ENCODE results near the gene PPP1R17. TPM values are rescaled to one million over a fixed set of nuclear protein-coding genes. Genes with fewer than 3 reads are reported as not detected.

PPP1R17 gene
- total RNA-seq, 1 experiment from 2014 or later: not detected

DNA sequence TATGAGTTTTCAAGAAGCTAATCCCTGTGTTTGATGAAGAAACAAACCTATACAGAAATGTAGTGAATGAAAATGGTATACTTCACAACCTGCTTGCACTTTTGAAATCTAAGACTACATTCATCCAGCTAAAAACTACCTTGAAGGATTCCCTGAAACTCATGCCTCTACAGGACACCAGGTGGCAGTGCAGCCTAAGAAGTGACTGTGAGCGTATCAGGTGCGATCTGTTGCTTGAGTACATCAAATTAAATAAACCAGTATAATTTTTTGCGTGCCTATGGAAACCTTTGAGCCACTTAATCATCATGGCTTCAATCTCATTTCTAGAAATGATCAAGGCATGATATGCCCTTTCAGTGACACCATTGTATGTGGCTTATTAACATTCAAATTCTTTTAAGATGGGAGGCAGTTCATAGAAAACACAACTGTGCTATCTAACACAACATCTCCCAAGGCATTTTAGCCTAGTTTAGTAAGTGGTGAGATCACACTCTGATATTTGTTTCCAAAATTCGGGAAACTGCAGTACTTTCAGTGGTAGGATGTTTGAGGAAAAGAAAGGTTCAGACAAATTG is 57.4 kb downstream of the PPP1R17 start:
- ChIA-PET POLR2A (no interaction called here), CTCF (interaction anchor here (0.6 to 1.7 kb wide), 10 partner anchors 17 to 761 kb away, joined by 3 to 22 read pairs (median 4); no protein-coding TSS in a partner anchor)
- DNase-seq: peak; percentile 62 to 71
- Mint-ChIP-seq H3K27ac (ENCODE audit: unreplicated experiment) (no peak overlapping the region), H3K36me3 (ENCODE audit: insufficient read depth, unreplicated experiment) (no peaks in the 10 kb centered on the region), H3K4me3 (ENCODE audit: unreplicated experiment) (no peak overlapping the region), H3K27me3 (ENCODE audit: insufficient read depth, unreplicated experiment) (peaks cover 17% of the 10 kb centered on the region), H3K4me1 (ENCODE audit: low read depth, unreplicated experiment) (peaks cover 7% of the 10 kb centered on the region), H3K9me3 (ENCODE audit: unreplicated experiment) (peaks cover 11% of the 10 kb centered on the region)
- Histone ChIP-seq H3K36me3 (ENCODE audit: control insufficient read depth, insufficient read depth, low read length) (no peaks in the 10 kb centered on the region), H3K4me3 (ENCODE audit: low read depth, low read length) (no peak overlapping the region), H3K27me3 (replicated peaks; ENCODE audit: control insufficient read depth, insufficient read depth, low read length) (peaks cover 1% of the 10 kb centered on the region), H3K9me3 (no peaks in the 10 kb centered on the region), H3K4me1 (no peaks in the 10 kb centered on the region)
- TF ChIP-seq, protein P1, sequence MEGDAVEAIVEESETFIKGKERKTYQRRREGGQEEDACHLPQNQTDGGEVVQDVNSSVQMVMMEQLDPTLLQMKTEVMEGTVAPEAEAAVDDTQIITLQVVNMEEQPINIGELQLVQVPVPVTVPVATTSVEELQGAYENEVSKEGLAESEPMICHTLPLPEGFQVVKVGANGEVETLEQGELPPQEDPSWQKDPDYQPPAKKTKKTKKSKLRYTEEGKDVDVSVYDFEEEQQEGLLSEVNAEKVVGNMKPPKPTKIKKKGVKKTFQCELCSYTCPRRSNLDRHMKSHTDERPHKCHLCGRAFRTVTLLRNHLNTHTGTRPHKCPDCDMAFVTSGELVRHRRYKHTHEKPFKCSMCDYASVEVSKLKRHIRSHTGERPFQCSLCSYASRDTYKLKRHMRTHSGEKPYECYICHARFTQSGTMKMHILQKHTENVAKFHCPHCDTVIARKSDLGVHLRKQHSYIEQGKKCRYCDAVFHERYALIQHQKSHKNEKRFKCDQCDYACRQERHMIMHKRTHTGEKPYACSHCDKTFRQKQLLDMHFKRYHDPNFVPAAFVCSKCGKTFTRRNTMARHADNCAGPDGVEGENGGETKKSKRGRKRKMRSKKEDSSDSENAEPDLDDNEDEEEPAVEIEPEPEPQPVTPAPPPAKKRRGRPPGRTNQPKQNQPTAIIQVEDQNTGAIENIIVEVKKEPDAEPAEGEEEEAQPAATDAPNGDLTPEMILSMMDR (IDR thresholded peaks at IDR 0.05; ENCODE audit: insufficient read depth in 1 of 2, low read depth in 1 of 2, low read length in 1 of 2, severe bottlenecking in 1 of 2, unreplicated experiment in 1 of 2): peak; percentile 89 to 94
- intact Hi-C loops (cut with micrococcal nuclease; ENCODE audit: unreplicated experiment): loop anchor here (1.0 to 10.0 kb wide), 7 partner anchors 38 to 730 kb away; no protein-coding TSS in a partner anchor
- no TSS peak for BruUV-seq (replicated peaks)

DNA sequence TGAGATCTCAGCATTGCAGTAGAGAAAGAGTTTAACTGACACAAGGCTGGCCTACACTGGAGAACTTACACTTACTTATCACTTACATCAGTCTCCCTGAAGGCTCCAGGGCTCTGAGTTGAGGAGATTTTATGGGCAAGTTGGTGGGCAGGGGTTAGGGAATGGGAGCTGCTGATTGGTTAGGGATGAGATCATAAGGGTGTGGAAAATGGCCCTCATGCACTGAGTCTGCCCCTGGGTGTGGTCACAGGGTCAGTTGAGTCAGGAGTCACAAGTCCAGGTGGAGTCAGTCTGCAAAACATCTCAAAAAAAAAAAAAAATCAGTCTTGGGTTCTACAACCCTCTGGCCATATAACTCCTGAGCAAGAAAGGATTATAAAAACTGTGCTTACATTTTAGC is 60.5 kb downstream of the PPP1R17 start:
- Mint-ChIP-seq H3K27me3 (ENCODE audit: insufficient read depth, unreplicated experiment) (peaks cover 13% of the 10 kb centered on the region), H3K4me1 (ENCODE audit: low read depth, unreplicated experiment) (peaks cover 7% of the 10 kb centered on the region), H3K27ac (ENCODE audit: unreplicated experiment) (no peak overlapping the region), H3K9me3 (ENCODE audit: unreplicated experiment) (peaks cover 11% of the 10 kb centered on the region), H3K4me3 (ENCODE audit: unreplicated experiment) (no peak overlapping the region), H3K36me3 (ENCODE audit: insufficient read depth, unreplicated experiment) (no peaks in the 10 kb centered on the region)
- intact Hi-C loops (cut with micrococcal nuclease; ENCODE audit: unreplicated experiment): loop anchor here (10.0 kb wide), 1 partner anchor 727 kb away; no protein-coding TSS in a partner anchor
- Histone ChIP-seq H3K36me3 (ENCODE audit: control insufficient read depth, insufficient read depth, low read length) (no peaks in the 10 kb centered on the region), H3K27me3 (replicated peaks; ENCODE audit: control insufficient read depth, insufficient read depth, low read length) (no peaks in the 10 kb centered on the region), H3K4me1 (no peaks in the 10 kb centered on the region), H3K9me3 (no peaks in the 10 kb centered on the region), H3K4me3 (ENCODE audit: low read depth, low read length) (no peak overlapping the region)
- POLR2A ChIA-PET: no interaction called here
- TF ChIP-seq, protein P1 (IDR thresholded peaks at IDR 0.05; ENCODE audit: insufficient read depth in 1 of 2, low read depth in 1 of 2, low read length in 1 of 2, severe bottlenecking in 1 of 2, unreplicated experiment in 1 of 2): no peak
- CTCF ChIA-PET: interaction anchor here (0.6 kb wide), 1 partner anchor 514 kb away, joined by 3 read pairs; no protein-coding TSS in a partner anchor
- no TSS peak for BruUV-seq (replicated peaks)
- DNase-seq: no peak

DNA sequence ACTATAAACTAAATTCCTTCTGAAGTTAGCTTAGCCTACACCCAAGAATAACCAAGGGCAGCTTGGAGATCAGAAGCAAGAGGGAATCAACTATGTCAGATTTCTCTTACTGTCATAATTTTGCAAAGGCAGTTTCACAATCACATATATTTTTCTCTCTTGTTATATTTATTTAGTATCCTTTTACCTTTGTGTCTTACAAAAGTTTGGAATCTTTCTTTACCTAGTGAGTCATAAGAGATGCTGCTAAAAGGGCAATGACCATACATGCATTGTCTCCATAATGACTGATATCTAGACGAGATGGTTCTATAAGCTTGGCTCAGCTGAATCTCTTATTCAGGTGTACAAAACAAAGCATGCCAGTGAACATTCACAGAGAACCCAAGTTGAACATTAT is 61.1 kb downstream of the PPP1R17 start:
- no TSS peak for BruUV-seq (replicated peaks)
- no peak for DNase-seq
- H3K4me3 ChIP-seq (ENCODE audit: low read depth, low read length): no peak overlapping the region
- POLR2A ChIA-PET: no interaction called here
- no peaks in the 10 kb centered on the region for H3K9me3 ChIP-seq
- H3K36me3 ChIP-seq (ENCODE audit: control insufficient read depth, insufficient read depth, low read length): no peaks in the 10 kb centered on the region
- Mint-ChIP-seq H3K36me3 (ENCODE audit: insufficient read depth, unreplicated experiment) (no peaks in the 10 kb centered on the region), H3K27me3 (ENCODE audit: insufficient read depth, unreplicated experiment) (peaks cover 8% of the 10 kb centered on the region), H3K4me3 (ENCODE audit: unreplicated experiment) (no peak overlapping the region), H3K9me3 (ENCODE audit: unreplicated experiment) (peaks cover 11% of the 10 kb centered on the region), H3K4me1 (ENCODE audit: low read depth, unreplicated experiment) (peaks cover 2% of the 10 kb centered on the region), H3K27ac (ENCODE audit: unreplicated experiment) (no peak overlapping the region)
- intact Hi-C loops (cut with micrococcal nuclease; ENCODE audit: unreplicated experiment): loop anchor here (10.0 kb wide), 1 partner anchor 727 kb away; no protein-coding TSS in a partner anchor
- H3K27me3 ChIP-seq (replicated peaks; ENCODE audit: control insufficient read depth, insufficient read depth, low read length): no peaks in the 10 kb centered on the region
- CTCF ChIA-PET: interaction anchor here (0.6 kb wide), 1 partner anchor 514 kb away, joined by 3 read pairs; no protein-coding TSS in a partner anchor
- TF ChIP-seq, protein P1 (IDR thresholded peaks at IDR 0.05; ENCODE audit: insufficient read depth in 1 of 2, low read depth in 1 of 2, low read length in 1 of 2, severe bottlenecking in 1 of 2, unreplicated experiment in 1 of 2): no peak
- no peaks in the 10 kb centered on the region for H3K4me1 ChIP-seq
